Smooth muscle cell (in vitro differentiated cells): ENCODE results near the gene EVA1A. TPM values are rescaled to one million over a fixed set of nuclear protein-coding genes. Genes with fewer than 3 reads are reported as not detected.

ENCODE experiments used
- DNase-seq: peaks from one replicate; lab custom pipeline; 2025; ENCODE audit not compliant: unreplicated experiment; lab: John Stamatoyannopoulos, UW
- H2AFZ ChIP-seq: fragments of 200-600 bp; sonication (generic); 2 replicates; pipeline ENCODE4 v1.6.0; 2016; ENCODE audit warnings: antibody characterized with exemption, low read depth, mild to moderate bottlenecking
- H3F3A ChIP-seq: fragments of 200-600 bp; sonication (generic); 2 replicates; pipeline ENCODE4 v1.6.0; 2017; ENCODE audit warnings: antibody characterized with exemption, low read depth
- H3K27ac ChIP-seq: fragments of 200-600 bp; sonication (generic); 2 replicates; pipeline ENCODE4 v1.5.1; 2016; ENCODE audit warnings: low read depth, mild to moderate bottlenecking
- H3K27me3 ChIP-seq: fragments of 200-600 bp; sonication (generic); 2 replicates; pipeline ENCODE4 v1.6.1; 2016; ENCODE audit warnings: low read depth, mild to moderate bottlenecking
- H3K36me3 ChIP-seq: fragments of 200-600 bp; sonication (generic); 2 replicates; pipeline ENCODE4 v1.5.1; 2016; ENCODE audit warnings: low read depth
- H3K4me1 ChIP-seq: fragments of 200-600 bp; sonication (generic); 2 replicates; pipeline ENCODE4 v1.5.1; 2016; ENCODE audit warnings: low read depth
- H3K4me2 ChIP-seq: fragments of 200-600 bp; sonication (generic); 2 replicates; pipeline ENCODE4 v1.6.0; 2016; ENCODE audit warnings: mild to moderate bottlenecking
- H3K4me3 ChIP-seq: fragments of 200-600 bp; sonication (generic); 2 replicates; pipeline ENCODE4 v1.5.1; 2016; ENCODE audit warnings: mild to moderate bottlenecking
- H3K79me2 ChIP-seq: fragments of 200-600 bp; sonication (generic); 2 replicates; pipeline ENCODE4 v1.6.0; 2016; ENCODE audit warnings: low read depth, mild to moderate bottlenecking
- H3K9ac ChIP-seq: fragments of 200-600 bp; sonication (generic); 2 replicates; pipeline ENCODE4 v1.6.0; 2016; ENCODE audit warnings: low read depth
- H3K9me3 ChIP-seq: fragments of 200-600 bp; sonication (generic); replicated peaks from 2 replicates; pipeline ENCODE4 v1.5.1; 2016; ENCODE audit warnings: low read depth
- H4K20me1 ChIP-seq: fragments of 200-600 bp; sonication (generic); 2 replicates; pipeline ENCODE4 v1.6.0; 2016; ENCODE audit warnings: low read depth
- WGBS: methylation state at CpG from one replicate; pipeline ENCODE4 v1.1.7; 2016; ENCODE audit warnings: low lambda C conversion rate; 5-methylcytosine and 5-hydroxymethylcytosine counted together
- polyA plus RNA-seq: library from polyadenylated mRNA; unstranded; fragments of >200 nt; fragmentation: Nextera tagmentation; extraction: Ambion mirVana; gene quantifications from 2 replicates; pipeline ENCODE4 v1.2.1, GENCODE V29; 2016
- total RNA-seq: library from RNA; depleted of rRNA; stranded (reverse); fragments of >200 nt; gene quantifications from 2 replicates; pipeline ENCODE4 v1.2.3, GENCODE V29; 2014
- TF ChIP-seq, protein P1 (sequence below): fragments of 200-600 bp; sonication (generic); IDR thresholded peaks from 2 replicates; pipeline ENCODE4 v1.5.1; 2017; ENCODE audit warnings: borderline replicate concordance, mild to moderate bottlenecking, antibody characterized with exemption; ENCODE audit not compliant: insufficient read depth, poor library complexity, severe bottlenecking

Gene EVA1A
- total and polyA plus RNA-seq, 2 experiments from 2014 or later: 84.1 to 89.2 TPM

DNA sequence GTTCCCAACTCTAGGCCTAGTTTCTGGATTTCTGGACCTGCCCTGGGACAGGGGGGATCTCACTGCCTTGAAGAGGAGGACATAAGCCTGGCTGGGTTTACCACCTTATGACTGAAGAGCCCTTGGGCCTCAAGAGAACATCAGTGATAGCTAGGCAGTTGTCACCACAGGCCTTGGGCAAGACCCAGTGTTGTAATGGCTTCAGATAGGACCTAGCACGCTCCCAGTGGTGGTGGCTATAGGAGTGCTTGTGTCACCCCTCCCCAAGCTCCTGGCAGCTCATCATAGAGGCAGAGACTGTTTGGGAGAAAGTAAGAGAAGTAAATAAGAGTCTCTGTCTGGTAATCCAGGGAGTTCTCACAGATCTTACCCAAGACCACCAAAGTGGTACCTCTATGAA, 19.4 kb upstream of the EVA1A start:
- no peaks in the 10 kb centered on the region for H3K4me1 ChIP-seq
- DNase-seq: no peak
- no peak overlapping the region for H2AFZ ChIP-seq
- no peaks in the 10 kb centered on the region for H3K27me3 ChIP-seq
- no peaks in the 10 kb centered on the region for H3K79me2 ChIP-seq
- H4K20me1 ChIP-seq: no peaks in the 10 kb centered on the region
- H3K9ac ChIP-seq: no peak overlapping the region
- H3K4me2 ChIP-seq: no peak overlapping the region
- H3K9me3 ChIP-seq: no peaks in the 10 kb centered on the region
- no peaks in the 10 kb centered on the region for H3K36me3 ChIP-seq
- H3K4me3 ChIP-seq: no peak overlapping the region
- WGBS: 93% methylated on average over 1 of the region's 1 CpG
- H3K27ac ChIP-seq: no peak overlapping the region
- no peaks in the 10 kb centered on the region for H3F3A ChIP-seq
- TF ChIP-seq, protein P1, sequence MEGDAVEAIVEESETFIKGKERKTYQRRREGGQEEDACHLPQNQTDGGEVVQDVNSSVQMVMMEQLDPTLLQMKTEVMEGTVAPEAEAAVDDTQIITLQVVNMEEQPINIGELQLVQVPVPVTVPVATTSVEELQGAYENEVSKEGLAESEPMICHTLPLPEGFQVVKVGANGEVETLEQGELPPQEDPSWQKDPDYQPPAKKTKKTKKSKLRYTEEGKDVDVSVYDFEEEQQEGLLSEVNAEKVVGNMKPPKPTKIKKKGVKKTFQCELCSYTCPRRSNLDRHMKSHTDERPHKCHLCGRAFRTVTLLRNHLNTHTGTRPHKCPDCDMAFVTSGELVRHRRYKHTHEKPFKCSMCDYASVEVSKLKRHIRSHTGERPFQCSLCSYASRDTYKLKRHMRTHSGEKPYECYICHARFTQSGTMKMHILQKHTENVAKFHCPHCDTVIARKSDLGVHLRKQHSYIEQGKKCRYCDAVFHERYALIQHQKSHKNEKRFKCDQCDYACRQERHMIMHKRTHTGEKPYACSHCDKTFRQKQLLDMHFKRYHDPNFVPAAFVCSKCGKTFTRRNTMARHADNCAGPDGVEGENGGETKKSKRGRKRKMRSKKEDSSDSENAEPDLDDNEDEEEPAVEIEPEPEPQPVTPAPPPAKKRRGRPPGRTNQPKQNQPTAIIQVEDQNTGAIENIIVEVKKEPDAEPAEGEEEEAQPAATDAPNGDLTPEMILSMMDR: no peak

DNA sequence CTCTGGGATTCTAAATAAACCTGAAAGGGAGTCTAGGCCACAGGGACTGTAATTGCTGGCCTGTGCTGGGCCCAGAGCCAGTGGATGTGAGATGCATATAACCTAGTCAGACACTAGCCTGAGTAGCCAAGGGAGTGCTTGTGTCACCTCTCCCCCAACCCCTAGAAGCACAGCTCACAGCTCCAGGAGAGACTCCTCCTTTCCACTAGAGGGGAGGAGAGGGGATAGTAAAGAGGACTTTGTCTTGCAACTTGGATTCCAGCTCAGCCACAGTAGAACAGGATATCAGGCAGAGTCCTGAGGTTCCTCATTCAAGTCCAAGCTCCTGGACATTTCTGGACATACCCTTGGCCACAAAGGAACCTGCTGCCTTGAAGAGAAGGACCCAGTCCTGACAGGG, 18.4 kb upstream of the EVA1A start:
- no peaks in the 10 kb centered on the region for H4K20me1 ChIP-seq
- no peaks in the 10 kb centered on the region for H3K27me3 ChIP-seq
- H3F3A ChIP-seq: no peaks in the 10 kb centered on the region
- TF ChIP-seq, protein P1: no peak
- no peak overlapping the region for H2AFZ ChIP-seq
- no peak overlapping the region for H3K9ac ChIP-seq
- no peak overlapping the region for H3K27ac ChIP-seq
- no peak for DNase-seq
- no peaks in the 10 kb centered on the region for H3K9me3 ChIP-seq
- H3K4me3 ChIP-seq: no peak overlapping the region
- no peak overlapping the region for H3K4me2 ChIP-seq
- no peaks in the 10 kb centered on the region for H3K36me3 ChIP-seq
- no peaks in the 10 kb centered on the region for H3K79me2 ChIP-seq
- no peaks in the 10 kb centered on the region for H3K4me1 ChIP-seq

DNA sequence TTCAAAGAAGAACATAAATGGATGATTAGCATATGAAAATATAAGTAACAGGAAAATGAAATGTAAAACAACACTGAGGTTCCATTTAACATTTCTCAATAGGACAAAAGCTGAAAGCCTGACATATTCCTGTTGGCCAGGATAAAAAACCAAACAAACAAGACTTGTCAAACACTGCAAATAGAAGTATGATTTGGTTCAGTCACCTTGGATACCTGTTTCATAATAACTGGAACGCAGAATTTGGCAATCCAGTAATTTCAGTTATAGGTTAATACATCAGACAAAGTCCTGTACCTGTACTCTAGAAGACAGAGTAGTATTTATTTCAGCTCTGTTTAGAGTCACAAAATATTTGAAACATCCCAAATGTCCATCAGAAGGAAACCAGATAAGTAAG, 16.5 kb upstream of the EVA1A start:
- WGBS: 47% methylated on average over 1 of the region's 1 CpG
- Histone ChIP-seq H3K79me2 (no peaks in the 10 kb centered on the region), H3K27me3 (no peaks in the 10 kb centered on the region), H3K4me3 (no peak overlapping the region), H3K9me3 (no peaks in the 10 kb centered on the region), H3K9ac (no peak overlapping the region), H3K4me1 (no peaks in the 10 kb centered on the region), H4K20me1 (no peaks in the 10 kb centered on the region), H3K36me3 (no peaks in the 10 kb centered on the region), H3K4me2 (no peak overlapping the region), H3F3A (peaks cover 5% of the 10 kb centered on the region), H2AFZ (no peak overlapping the region), H3K27ac (no peak overlapping the region)
- TF ChIP-seq, protein P1: no peak
- DNase-seq: no peak

DNA sequence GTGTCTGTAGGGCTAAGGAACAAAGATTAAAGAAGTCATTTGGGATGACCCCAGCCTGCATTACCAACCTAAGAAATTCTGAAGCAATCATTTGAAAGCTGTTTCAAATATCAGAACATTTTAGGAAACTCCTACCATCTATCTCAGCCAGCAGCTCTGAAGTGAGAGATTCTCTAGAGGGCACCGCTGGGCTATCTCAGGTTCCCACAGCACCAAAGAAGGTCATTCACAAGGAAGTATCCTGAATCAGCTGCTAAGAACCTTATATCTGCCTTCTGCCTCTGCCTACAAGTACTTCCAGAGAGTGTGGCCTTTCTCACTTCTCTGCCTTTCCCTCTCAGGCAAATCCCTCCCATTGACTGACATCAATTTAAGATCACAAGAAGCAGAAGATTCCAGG, 13.4 kb upstream of the EVA1A start:
- Histone ChIP-seq H3F3A (peaks cover 28% of the 10 kb centered on the region), H2AFZ (no peak overlapping the region)

More for the DNA sequence above, 13.4 kb upstream of the EVA1A start:
- H4K20me1 ChIP-seq: no peaks in the 10 kb centered on the region
- WGBS: 69% methylated on average over 1 of the region's 1 CpG
- H3K4me2 ChIP-seq: no peak overlapping the region
- no peak overlapping the region for H3K9ac ChIP-seq
- no peaks in the 10 kb centered on the region for H3K36me3 ChIP-seq
- no peak for DNase-seq
- TF ChIP-seq, protein P1: no peak
- no peaks in the 10 kb centered on the region for H3K79me2 ChIP-seq
- H3K27me3 ChIP-seq: no peaks in the 10 kb centered on the region
- H3K4me1 ChIP-seq: peaks cover 8% of the 10 kb centered on the region
- H3K27ac ChIP-seq: no peak overlapping the region
- H3K4me3 ChIP-seq: no peak overlapping the region
- H3K9me3 ChIP-seq: no peaks in the 10 kb centered on the region
